K562 (cell line): ENCODE data around the gene THADA. TPM values are rescaled to one million over a fixed set of nuclear protein-coding genes. Genes with fewer than 3 reads are reported as not detected.

ENCODE experiments used
- HDAC3 ChIP-seq: fragments of 450-650 bp; IDR thresholded peaks from 2 replicates; pipeline ENCODE4 v1.6.1; 2018; ENCODE audit warnings: borderline replicate concordance, mild to moderate bottlenecking, moderate library complexity; ENCODE audit not compliant: partially characterized antibody
- IFI16 ChIP-seq: fragments of 250-450 bp; sonication (Bioruptor Pico); IDR thresholded peaks from 2 replicates; pipeline ENCODE4 v2.1.2; 2022; ENCODE audit warnings: mild to moderate bottlenecking, inconsistent platforms
- ILF3 ChIP-seq: fragments of 450-650 bp; IDR thresholded peaks from 2 replicates; pipeline ENCODE4 v1.6.1; 2018; ENCODE audit warnings: antibody characterized with exemption, mild to moderate bottlenecking, moderate library complexity, borderline replicate concordance
- JUNB ChIP-seq: fragments of 450-650 bp; formaldehyde crosslinking; conservative IDR thresholded peaks from 2 replicates; pipeline ENCODE4 v1.4.0; 2020; ENCODE audit warnings: mild to moderate bottlenecking
- KAT2B ChIP-seq: IDR thresholded peaks from one replicate; pipeline ENCODE4 v1.6.1; 2012; ENCODE audit warnings: low read depth, mild to moderate bottlenecking, control low read depth, inconsistent platforms, low read length, moderate library complexity
- MTF1 ChIP-seq: fragments of 250-450 bp; sonication (Bioruptor Pico); IDR thresholded peaks from 2 replicates; pipeline ENCODE4 v1.9.0; 2021; ENCODE audit warnings: moderate library complexity, mild to moderate bottlenecking, inconsistent platforms, borderline replicate concordance
- NEUROD1 ChIP-seq: fragments of 150-350 bp; IDR thresholded peaks from 2 replicates; pipeline ENCODE4 v1.6.1; 2014; ENCODE audit warnings: borderline replicate concordance, low read length, low read depth; ENCODE audit not compliant: partially characterized antibody
- PATZ1 ChIP-seq: fragments of 250-450 bp; sonication (Bioruptor Pico); IDR thresholded peaks from 2 replicates; pipeline ENCODE4 v1.5.0; 2020; ENCODE audit warnings: mild to moderate bottlenecking, borderline replicate concordance
- RBM14 ChIP-seq: fragments of 200-400 bp; formaldehyde crosslinking; IDR thresholded peaks from 2 replicates; pipeline ENCODE4 v1.6.1; 2018; ENCODE audit warnings: low read depth, mild to moderate bottlenecking, low read length, moderate library complexity, borderline replicate concordance; ENCODE audit not compliant: insufficient read depth
- SPI1 ChIP-seq: IDR thresholded peaks from 2 replicates; pipeline ENCODE4 v1.6.1; 2011; ENCODE audit warnings: low read depth, low read length, control low read depth, borderline replicate concordance
- SRSF1 ChIP-seq: fragments of 200-400 bp; formaldehyde crosslinking; IDR thresholded peaks from 2 replicates; pipeline ENCODE4 v1.6.1; 2017; ENCODE audit warnings: mild to moderate bottlenecking, low read depth, low read length, moderate library complexity
- TEAD1 ChIP-seq, 2 experiments: fragments of 450-650 bp in 1 of 2; sonication (generic) in 1 of 2; formaldehyde crosslinking; IDR thresholded peaks; 2 replicates each; pipeline versions ENCODE4 v1.4.0 to v1.8.0; 2020 to 2022; ENCODE audit warnings: mild to moderate bottlenecking in 2 of 2, missing genetic modification reagents in 1 of 2
- ZNF263 ChIP-seq: sonication (generic); formaldehyde crosslinking; IDR thresholded peaks from 2 replicates; pipeline ENCODE4 v1.8.0; 2022; ENCODE audit warnings: mild to moderate bottlenecking, missing genetic modification reagents, borderline replicate concordance
- ZNF436 ChIP-seq: fragments of 250-450, 450-650 bp; sonication (Bioruptor Pico); formaldehyde crosslinking; IDR thresholded peaks from 2 replicates; pipeline ENCODE4 v1.7.0; 2020; ENCODE audit warnings: mild to moderate bottlenecking
- ZNF449 ChIP-seq: fragments of 250-450 bp; sonication (Bioruptor Pico); IDR thresholded peaks from 2 replicates; pipeline ENCODE4 v1.8.0; 2022; ENCODE audit warnings: moderate library complexity, mild to moderate bottlenecking, inconsistent platforms
- polyA plus RNA-seq, 8 experiments: library from polyadenylated mRNA; depleted of rRNA in 4 of 8; stranded (reverse) in 5 of 8; unstranded in 3 of 8; fragments of >200 nt; fragmentation: Nextera tagmentation in 2 of 8; fragmentation: Illumina TruSeq in 1 of 8; extraction: Ambion mirVana in 2 of 8; extraction: Trizol in 1 of 8; gene quantifications; 2 replicates each; pipeline versions ENCODE4 v1.2.1 to v1.2.3, GENCODE V29; 2011 to 2014; ENCODE audit warnings: inconsistent platforms in 1 of 8, missing spikeins in 1 of 8
- total RNA-seq, 7 experiments: library from RNA; depleted of rRNA in 6 of 7; stranded (reverse); fragments of >200 nt in 6 of 7; fragmentation: Illumina TruSeq in 2 of 7; extraction: Trizol in 2 of 7; gene quantifications; 2 replicates each; pipeline versions ENCODE4 v1.2.1 to v1.2.3, GENCODE V29; 2011 to 2021; ENCODE audit warnings: low replicate concordance in 1 of 7
- TF ChIP-seq, protein P1 (sequence below), 2 experiments: fragments of 450-650 bp; conservative IDR thresholded peaks; 2 replicates each; pipeline ENCODE4 v1.6.1; 2017; ENCODE audit warnings: mild to moderate bottlenecking in 2 of 2, moderate library complexity in 2 of 2
- TF ChIP-seq, protein P2 (sequence below): fragments of 450-650 bp; formaldehyde crosslinking; IDR thresholded peaks from 2 replicates; pipeline ENCODE4 v1.4.0; 2022; ENCODE audit warnings: missing genetic modification characterization
- TF ChIP-seq, protein P3 (sequence below), 2 experiments: fragments of 450-650 bp in 1 of 2; sonication (generic) in 1 of 2; formaldehyde crosslinking in 1 of 2; IDR thresholded peaks in 1 of 2; conservative IDR thresholded peaks in 1 of 2; 2 replicates each; pipeline versions ENCODE4 v1.6.1 to v1.8.1; 2016 to 2023; ENCODE audit warnings: mild to moderate bottlenecking in 2 of 2, moderate library complexity in 2 of 2, inconsistent platforms in 1 of 2, missing genetic modification reagents in 1 of 2

THADA gene
- total and polyA plus RNA-seq, 9 of the 15 experiments (the other 6 are each of a cell fraction or from before 2014, with no cell fraction given): 17.8 to 34.7 (median 31.9) TPM

DNA sequence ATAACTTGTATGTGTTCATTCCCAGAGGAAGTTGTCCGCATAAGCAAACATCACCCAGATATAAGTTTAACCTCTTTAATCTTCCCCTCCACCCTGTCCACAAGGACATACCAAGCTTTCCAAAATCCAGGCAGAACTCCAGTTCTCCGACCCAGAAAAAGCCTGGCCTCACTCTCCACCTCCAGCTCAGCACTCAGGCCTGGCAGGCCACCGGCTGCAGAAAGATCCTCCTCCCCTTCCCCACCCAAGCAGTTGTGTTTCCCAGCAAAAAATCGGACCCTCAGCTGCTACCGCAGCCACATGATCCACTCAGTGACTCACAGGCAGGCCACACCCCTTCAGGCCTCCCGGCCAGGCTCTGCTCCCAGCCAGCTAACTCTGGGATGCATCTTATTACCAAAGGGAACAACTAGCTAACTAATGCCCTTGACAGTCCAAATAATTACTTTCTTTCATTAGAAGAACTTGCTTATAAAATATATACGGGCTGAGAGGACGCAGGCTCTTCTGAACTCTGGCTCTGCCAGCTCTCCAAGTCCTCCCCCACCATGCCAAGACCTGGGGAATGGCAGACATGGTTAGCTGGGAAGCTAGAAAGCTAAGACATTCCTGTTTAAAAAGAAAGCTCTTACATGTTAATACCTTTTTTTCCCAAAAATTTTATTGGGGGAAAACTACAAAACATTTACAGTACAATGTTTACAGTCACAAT lies 373.9 kb downstream of the THADA start (continued):
- TF ChIP-seq HDAC3 (no peak), ZNF263 (CRISPR knock-in tag) (peak; percentile 29; the same call in 1 of the 2 replicates), JUNB (CRISPR knock-in tag) (peak; percentile 70; the same call in 1 of the 2 replicates), RBM14 (no peak), TEAD1 (CRISPR knock-in tag; IDR thresholded peaks at IDR 0.05) (0 out of 4 replicates have a peak, but pooled peaks of 1 of the 2 experiments have one; percentile 1), KAT2B (no peak), ZNF436 (no peak; the same call in 1 of the 2 replicates), NEUROD1 (no peak), ILF3 (no peak), ZNF449 (CRISPR knock-in tag) (no peak), SRSF1 (no peak), PATZ1 (CRISPR knock-in tag) (no peak), SPI1 (no peak), MTF1 (CRISPR knock-in tag) (no peak), IFI16 (CRISPR knock-in tag) (no peak)
- TF ChIP-seq, protein P1, sequence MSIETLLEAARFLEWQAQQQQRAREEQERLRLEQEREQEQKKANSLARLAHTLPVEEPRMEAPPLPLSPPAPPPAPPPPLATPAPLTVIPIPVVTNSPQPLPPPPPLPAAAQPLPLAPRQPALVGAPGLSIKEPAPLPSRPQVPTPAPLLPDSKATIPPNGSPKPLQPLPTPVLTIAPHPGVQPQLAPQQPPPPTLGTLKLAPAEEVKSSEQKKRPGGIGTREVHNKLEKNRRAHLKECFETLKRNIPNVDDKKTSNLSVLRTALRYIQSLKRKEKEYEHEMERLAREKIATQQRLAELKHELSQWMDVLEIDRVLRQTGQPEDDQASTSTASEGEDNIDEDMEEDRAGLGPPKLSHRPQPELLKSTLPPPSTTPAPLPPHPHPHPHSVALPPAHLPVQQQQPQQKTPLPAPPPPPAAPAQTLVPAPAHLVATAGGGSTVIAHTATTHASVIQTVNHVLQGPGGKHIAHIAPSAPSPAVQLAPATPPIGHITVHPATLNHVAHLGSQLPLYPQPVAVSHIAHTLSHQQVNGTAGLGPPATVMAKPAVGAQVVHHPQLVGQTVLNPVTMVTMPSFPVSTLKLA (conservative IDR thresholded peaks at IDR 0.05): no peak
- TF ChIP-seq, protein P2, sequence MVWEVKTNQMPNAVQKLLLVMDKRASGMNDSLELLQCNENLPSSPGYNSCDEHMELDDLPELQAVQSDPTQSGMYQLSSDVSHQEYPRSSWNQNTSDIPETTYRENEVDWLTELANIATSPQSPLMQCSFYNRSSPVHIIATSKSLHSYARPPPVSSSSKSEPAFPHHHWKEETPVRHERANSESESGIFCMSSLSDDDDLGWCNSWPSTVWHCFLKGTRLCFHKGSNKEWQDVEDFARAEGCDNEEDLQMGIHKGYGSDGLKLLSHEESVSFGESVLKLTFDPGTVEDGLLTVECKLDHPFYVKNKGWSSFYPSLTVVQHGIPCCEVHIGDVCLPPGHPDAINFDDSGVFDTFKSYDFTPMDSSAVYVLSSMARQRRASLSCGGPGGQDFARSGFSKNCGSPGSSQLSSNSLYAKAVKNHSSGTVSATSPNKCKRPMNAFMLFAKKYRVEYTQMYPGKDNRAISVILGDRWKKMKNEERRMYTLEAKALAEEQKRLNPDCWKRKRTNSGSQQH (CRISPR knock-in tag): no peak
- TF ChIP-seq, protein P3, sequence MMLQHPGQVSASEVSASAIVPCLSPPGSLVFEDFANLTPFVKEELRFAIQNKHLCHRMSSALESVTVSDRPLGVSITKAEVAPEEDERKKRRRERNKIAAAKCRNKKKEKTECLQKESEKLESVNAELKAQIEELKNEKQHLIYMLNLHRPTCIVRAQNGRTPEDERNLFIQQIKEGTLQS (IDR thresholded peaks at IDR 0.05): peak; percentile 89
- TF ChIP-seq, protein P3 (CRISPR knock-in tag; conservative IDR thresholded peaks at IDR 0.05): no peak
